ENCODE results near the gene H1-8.

H1-8 gene

DNA sequence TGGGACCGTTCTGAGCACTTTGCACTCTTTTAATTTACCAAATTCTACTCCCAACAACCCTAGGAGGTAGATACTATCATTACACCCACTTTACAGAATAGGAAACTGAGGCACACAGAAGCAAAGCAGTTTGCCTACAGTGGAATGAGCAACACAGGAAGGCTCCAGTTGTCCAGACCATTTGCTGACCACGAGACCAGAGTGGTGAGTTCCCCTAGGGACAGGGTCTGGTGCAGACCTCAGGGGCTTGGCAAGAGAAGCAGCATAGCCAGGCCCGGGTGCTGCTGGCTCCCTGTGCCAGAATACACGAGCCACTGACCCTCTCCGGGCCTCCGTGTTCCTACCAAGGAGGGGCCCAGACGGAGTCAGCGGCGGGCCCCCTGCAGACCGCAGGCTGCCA is 37.0 kb downstream of the H1-8 start:
- no peak overlapping the region for H3K18ac ChIP-seq (ENCODE audit: low read length)
- no peak overlapping the region for H4K5ac ChIP-seq (ENCODE audit: low read length)
- no peak overlapping the region for H2AK5ac ChIP-seq (ENCODE audit: low read length)
- no peaks in the 10 kb centered on the region for H3K79me1 ChIP-seq (ENCODE audit: low read length)
- no peaks in the 10 kb centered on the region for H3K79me2 ChIP-seq (ENCODE audit: control insufficient read depth, insufficient read depth, low read length)
- no peak overlapping the region for H3K9ac ChIP-seq (ENCODE audit: low read length)
- H3K4me2 ChIP-seq (ENCODE audit: low read length), result no peak overlapping the region
- no peak overlapping the region for H3K23ac ChIP-seq (ENCODE audit: low read length)
- no peak overlapping the region for H2BK5ac ChIP-seq (ENCODE audit: low read length)
- H3K27me3 ChIP-seq (ENCODE audit: insufficient read depth, low read length, poor library complexity), result no peaks in the 10 kb centered on the region
- WGBS (ENCODE audit: extremely low coverage, insufficient coverage, low lambda C conversion rate), result no CpG with 5 or more reads among the region's 10 CpGs
- no peak overlapping the region for H2BK120ac ChIP-seq (ENCODE audit: low read depth, low read length)
- H3K56ac ChIP-seq (ENCODE audit: low read length), result no peak overlapping the region
- DNase-seq, result no peak
- no peak overlapping the region for H3K27ac ChIP-seq (ENCODE audit: low read depth, low read length)
- H3K4ac ChIP-seq (ENCODE audit: low read depth, low read length), result no peak overlapping the region
- peaks cover 6% of the 10 kb centered on the region for H3K36me3 ChIP-seq (ENCODE audit: control insufficient read depth, insufficient read depth, low read length)
- H2BK15ac ChIP-seq (replicated peaks; ENCODE audit: low read depth), result no peak overlapping the region
- H3K4me3 ChIP-seq (ENCODE audit: low read length), result no peak overlapping the region
- no peaks in the 10 kb centered on the region for H3K4me1 ChIP-seq (ENCODE audit: control insufficient read depth, low read depth, low read length)
- H4K8ac ChIP-seq (ENCODE audit: low read depth, low read length), result no peak overlapping the region

DNA sequence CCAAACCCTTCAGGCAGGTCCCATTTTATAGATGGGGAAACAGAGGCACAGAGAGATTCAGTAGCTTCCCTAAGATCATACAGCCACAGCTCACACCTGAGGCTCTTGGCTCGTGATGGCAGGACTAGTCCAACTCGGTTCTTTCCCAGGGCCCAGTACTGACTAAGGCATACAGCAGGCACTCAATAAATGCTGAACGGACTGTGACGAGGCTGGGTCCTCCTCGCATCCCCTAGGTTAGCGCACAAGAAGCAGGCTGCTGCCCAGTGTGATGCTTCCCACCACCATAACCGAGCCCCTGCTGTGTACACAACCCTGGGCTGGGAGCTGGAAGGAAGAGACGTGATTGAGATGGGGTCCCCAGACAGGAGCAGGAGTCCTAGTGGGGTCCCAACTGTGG is 38.6 kb downstream of the H1-8 start:
- no peak overlapping the region for H2BK15ac ChIP-seq (replicated peaks; ENCODE audit: low read depth)
- no peak overlapping the region for H2BK120ac ChIP-seq (ENCODE audit: low read depth, low read length)
- H3K36me3 ChIP-seq (ENCODE audit: control insufficient read depth, insufficient read depth, low read length), result peaks cover 5% of the 10 kb centered on the region
- H3K4me3 ChIP-seq (ENCODE audit: low read length), result no peak overlapping the region
- H3K23ac ChIP-seq (ENCODE audit: low read length), result no peak overlapping the region
- H3K27me3 ChIP-seq (ENCODE audit: insufficient read depth, low read length, poor library complexity), result no peaks in the 10 kb centered on the region
- no peak overlapping the region for H3K4me2 ChIP-seq (ENCODE audit: low read length)
- no peaks in the 10 kb centered on the region for H3K79me2 ChIP-seq (ENCODE audit: control insufficient read depth, insufficient read depth, low read length)
- no peak overlapping the region for H4K5ac ChIP-seq (ENCODE audit: low read length)
- no peaks in the 10 kb centered on the region for H3K79me1 ChIP-seq (ENCODE audit: low read length)
- no peak for DNase-seq
- H3K4ac ChIP-seq (ENCODE audit: low read depth, low read length), result no peak overlapping the region
- H2BK5ac ChIP-seq (ENCODE audit: low read length), result no peak overlapping the region
- H2AK5ac ChIP-seq (ENCODE audit: low read length), result no peak overlapping the region
- WGBS (ENCODE audit: extremely low coverage, insufficient coverage, low lambda C conversion rate), result no CpG with 5 or more reads among the region's 8 CpGs
- H3K4me1 ChIP-seq (ENCODE audit: control insufficient read depth, low read depth, low read length), result no peaks in the 10 kb centered on the region
- H3K56ac ChIP-seq (ENCODE audit: low read length), result no peak overlapping the region
- no peak overlapping the region for H3K27ac ChIP-seq (ENCODE audit: low read depth, low read length)
- no peak overlapping the region for H3K18ac ChIP-seq (ENCODE audit: low read length)
- H3K9ac ChIP-seq (ENCODE audit: low read length), result no peak overlapping the region
- no peak overlapping the region for H4K8ac ChIP-seq (ENCODE audit: low read depth, low read length)

DNA sequence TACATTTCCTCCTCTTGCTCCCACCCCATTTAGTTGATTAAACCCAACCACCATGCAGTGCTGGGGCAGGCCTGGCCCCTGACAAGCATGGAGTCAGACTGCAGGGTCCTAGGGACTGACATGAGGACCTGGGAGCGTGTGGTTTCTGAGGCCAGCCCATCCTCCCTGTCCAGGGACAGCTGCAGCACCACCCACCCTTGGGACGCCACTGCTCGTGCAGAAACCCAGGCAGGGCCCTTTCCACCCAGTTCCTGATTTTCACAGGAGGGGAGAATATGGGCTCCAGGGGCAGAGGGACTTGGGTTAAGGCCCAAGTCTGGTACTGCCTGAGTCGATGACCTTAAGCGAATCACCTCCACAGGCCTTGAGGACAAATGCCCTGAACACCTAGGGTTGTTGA is 39.8 kb downstream of the H1-8 start:
- no peak overlapping the region for H2BK120ac ChIP-seq (ENCODE audit: low read depth, low read length)
- no peak overlapping the region for H2BK5ac ChIP-seq (ENCODE audit: low read length)
- H3K27ac ChIP-seq (ENCODE audit: low read depth, low read length), result no peak overlapping the region
- no peaks in the 10 kb centered on the region for H3K4me1 ChIP-seq (ENCODE audit: control insufficient read depth, low read depth, low read length)
- H3K4me2 ChIP-seq (ENCODE audit: low read length), result no peak overlapping the region
- no peaks in the 10 kb centered on the region for H3K79me1 ChIP-seq (ENCODE audit: low read length)
- no CpG with 5 or more reads among the region's 5 CpGs for WGBS (ENCODE audit: extremely low coverage, insufficient coverage, low lambda C conversion rate)
- H2AK5ac ChIP-seq (ENCODE audit: low read length), result no peak overlapping the region
- no peaks in the 10 kb centered on the region for H3K79me2 ChIP-seq (ENCODE audit: control insufficient read depth, insufficient read depth, low read length)
- H4K5ac ChIP-seq (ENCODE audit: low read length), result no peak overlapping the region
- H3K23ac ChIP-seq (ENCODE audit: low read length), result no peak overlapping the region
- no peak overlapping the region for H3K18ac ChIP-seq (ENCODE audit: low read length)
- H2BK15ac ChIP-seq (replicated peaks; ENCODE audit: low read depth), result no peak overlapping the region
- H3K27me3 ChIP-seq (ENCODE audit: insufficient read depth, low read length, poor library complexity), result no peaks in the 10 kb centered on the region
- no peak overlapping the region for H3K4ac ChIP-seq (ENCODE audit: low read depth, low read length)
- no peak overlapping the region for H4K8ac ChIP-seq (ENCODE audit: low read depth, low read length)
- no peak overlapping the region for H3K4me3 ChIP-seq (ENCODE audit: low read length)
- peaks cover 5% of the 10 kb centered on the region for H3K36me3 ChIP-seq (ENCODE audit: control insufficient read depth, insufficient read depth, low read length)
- H3K9ac ChIP-seq (ENCODE audit: low read length), result no peak overlapping the region
- no peak for DNase-seq
- H3K56ac ChIP-seq (ENCODE audit: low read length), result no peak overlapping the region

DNA sequence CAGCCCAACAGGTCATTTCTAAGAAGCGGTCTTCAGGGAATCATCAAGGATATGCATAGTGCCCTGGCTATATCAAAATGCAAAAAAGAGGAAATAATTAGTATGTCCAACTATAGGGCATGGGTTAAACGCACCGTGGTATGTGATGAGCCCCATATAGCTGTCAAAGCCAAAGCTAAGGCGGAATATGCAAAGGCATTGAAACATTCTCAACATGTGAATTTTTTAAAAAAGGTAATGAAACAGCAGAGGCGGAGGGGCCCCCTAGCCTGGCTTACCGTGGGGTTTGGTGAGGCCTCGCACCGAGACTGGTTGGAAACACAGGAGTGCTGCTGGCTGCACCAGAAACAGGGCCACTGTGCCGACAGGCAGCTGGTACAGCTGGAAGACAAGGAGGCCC is 40.3 kb downstream of the H1-8 start:
- H3K9ac ChIP-seq (ENCODE audit: low read length), result no peak overlapping the region
- H3K4me1 ChIP-seq (ENCODE audit: control insufficient read depth, low read depth, low read length), result no peaks in the 10 kb centered on the region
- H3K4me2 ChIP-seq (ENCODE audit: low read length), result no peak overlapping the region

DNA sequence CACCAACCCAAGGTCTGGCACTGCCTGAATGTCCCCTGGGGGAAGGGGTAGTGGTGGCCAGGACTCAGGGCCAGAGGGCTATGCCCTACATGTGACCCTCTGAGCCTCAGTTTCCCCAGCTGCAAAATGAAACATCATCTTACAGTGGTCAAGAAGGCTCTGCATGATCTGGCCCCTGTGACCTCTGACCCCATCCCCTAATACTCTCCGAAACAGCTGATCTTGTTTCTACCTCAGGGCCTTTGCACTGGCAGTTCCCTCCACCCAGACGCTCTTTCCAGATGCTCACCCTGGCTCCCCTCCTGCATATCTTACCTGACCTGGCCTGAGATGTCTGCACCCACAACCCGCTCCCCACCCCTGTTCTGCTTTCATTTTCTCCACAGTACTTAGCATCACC is 41.7 kb downstream of the H1-8 start:
- H3K56ac ChIP-seq (ENCODE audit: low read length), result no peak overlapping the region
- H3K23ac ChIP-seq (ENCODE audit: low read length), result no peak overlapping the region
- H3K18ac ChIP-seq (ENCODE audit: low read length), result no peak overlapping the region
- no peak overlapping the region for H3K4ac ChIP-seq (ENCODE audit: low read depth, low read length)
- no peaks in the 10 kb centered on the region for H3K79me1 ChIP-seq (ENCODE audit: low read length)
- H2BK15ac ChIP-seq (replicated peaks; ENCODE audit: low read depth), result no peak overlapping the region
- H2BK120ac ChIP-seq (ENCODE audit: low read depth, low read length), result no peak overlapping the region
- no peak overlapping the region for H3K4me3 ChIP-seq (ENCODE audit: low read length)
- H4K5ac ChIP-seq (ENCODE audit: low read length), result no peak overlapping the region
- DNase-seq, result no peak
- WGBS (ENCODE audit: extremely low coverage, insufficient coverage, low lambda C conversion rate), result no CpG with 5 or more reads among the region's 3 CpGs
- no peak overlapping the region for H4K8ac ChIP-seq (ENCODE audit: low read depth, low read length)
- no peaks in the 10 kb centered on the region for H3K79me2 ChIP-seq (ENCODE audit: control insufficient read depth, insufficient read depth, low read length)
- no peak overlapping the region for H2AK5ac ChIP-seq (ENCODE audit: low read length)
- peaks cover 3% of the 10 kb centered on the region for H3K36me3 ChIP-seq (ENCODE audit: control insufficient read depth, insufficient read depth, low read length)
- no peak overlapping the region for H2BK5ac ChIP-seq (ENCODE audit: low read length)
- H3K27ac ChIP-seq (ENCODE audit: low read depth, low read length), result no peak overlapping the region
- H3K4me2 ChIP-seq (ENCODE audit: low read length), result no peak overlapping the region
- H3K27me3 ChIP-seq (ENCODE audit: insufficient read depth, low read length, poor library complexity), result no peaks in the 10 kb centered on the region
- H3K9ac ChIP-seq (ENCODE audit: low read length), result no peak overlapping the region
- no peaks in the 10 kb centered on the region for H3K4me1 ChIP-seq (ENCODE audit: control insufficient read depth, low read depth, low read length)

More for the DNA sequence above, 40.3 kb downstream of the H1-8 start:
- no peak overlapping the region for H4K5ac ChIP-seq (ENCODE audit: low read length)
- no peak overlapping the region for H3K56ac ChIP-seq (ENCODE audit: low read length)
- DNase-seq, result no peak
- H3K4me3 ChIP-seq (ENCODE audit: low read length), result no peak overlapping the region
- peaks cover 3% of the 10 kb centered on the region for H3K36me3 ChIP-seq (ENCODE audit: control insufficient read depth, insufficient read depth, low read length)
- no peaks in the 10 kb centered on the region for H3K27me3 ChIP-seq (ENCODE audit: insufficient read depth, low read length, poor library complexity)
- no peaks in the 10 kb centered on the region for H3K79me2 ChIP-seq (ENCODE audit: control insufficient read depth, insufficient read depth, low read length)
- no peak overlapping the region for H2BK5ac ChIP-seq (ENCODE audit: low read length)
- no peak overlapping the region for H3K27ac ChIP-seq (ENCODE audit: low read depth, low read length)
- H4K8ac ChIP-seq (ENCODE audit: low read depth, low read length), result no peak overlapping the region
- H2BK15ac ChIP-seq (replicated peaks; ENCODE audit: low read depth), result no peak overlapping the region
- H2AK5ac ChIP-seq (ENCODE audit: low read length), result no peak overlapping the region
- H2BK120ac ChIP-seq (ENCODE audit: low read depth, low read length), result no peak overlapping the region
- no peak overlapping the region for H3K4ac ChIP-seq (ENCODE audit: low read depth, low read length)
- H3K23ac ChIP-seq (ENCODE audit: low read length), result no peak overlapping the region
- H3K79me1 ChIP-seq (ENCODE audit: low read length), result no peaks in the 10 kb centered on the region
- no CpG with 5 or more reads among the region's 9 CpGs for WGBS (ENCODE audit: extremely low coverage, insufficient coverage, low lambda C conversion rate)
- no peak overlapping the region for H3K18ac ChIP-seq (ENCODE audit: low read length)

DNA sequence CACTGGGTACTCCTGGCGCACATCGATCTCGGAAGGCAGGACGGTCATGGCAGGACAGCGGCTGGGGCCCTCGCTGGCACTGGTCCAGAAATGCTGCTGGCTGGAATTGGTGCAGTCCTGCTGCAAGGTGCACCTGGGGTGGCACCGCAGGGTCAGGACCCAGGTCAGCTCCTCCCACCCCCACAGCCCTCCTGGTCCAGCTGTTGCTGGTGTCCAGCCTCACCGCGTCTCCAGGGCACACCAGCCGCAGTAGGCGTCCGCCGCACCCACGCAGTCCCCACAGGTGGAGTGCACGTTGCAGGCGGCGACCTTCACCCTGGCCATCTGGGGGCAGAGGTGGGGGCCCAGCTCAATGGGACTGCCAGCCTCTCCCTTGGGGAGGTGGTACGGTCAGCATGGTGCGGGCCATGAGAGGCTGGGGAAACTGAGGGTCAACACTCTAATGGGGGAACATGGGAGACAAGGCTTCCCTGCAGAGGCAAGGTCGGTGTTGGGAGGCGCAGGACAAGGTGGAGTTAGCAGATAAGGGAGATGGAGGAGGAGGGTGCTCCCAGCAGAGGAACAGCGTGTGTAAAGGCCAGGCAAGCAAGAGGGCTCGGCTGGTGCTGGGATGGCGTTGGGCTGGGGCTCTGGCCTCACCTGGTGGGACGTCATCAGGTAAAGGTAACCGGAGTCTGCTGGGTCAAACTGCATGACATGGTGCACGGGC is 43.1 kb downstream of the H1-8 start:
- WGBS (ENCODE audit: extremely low coverage, insufficient coverage, low lambda C conversion rate), result no CpG with 5 or more reads among the region's 27 CpGs

More for the DNA sequence above, 43.1 kb downstream of the H1-8 start:
- H4K5ac ChIP-seq (ENCODE audit: low read length), result no peak overlapping the region
- H3K36me3 ChIP-seq (ENCODE audit: control insufficient read depth, insufficient read depth, low read length), result peaks cover 3% of the 10 kb centered on the region
- peaks cover 8% of the 10 kb centered on the region for H3K79me1 ChIP-seq (ENCODE audit: low read length)
- no peak overlapping the region for H3K4me3 ChIP-seq (ENCODE audit: low read length)
- H3K27me3 ChIP-seq (ENCODE audit: insufficient read depth, low read length, poor library complexity), result no peaks in the 10 kb centered on the region
- no peak overlapping the region for H2BK120ac ChIP-seq (ENCODE audit: low read depth, low read length)
- H3K27ac ChIP-seq (ENCODE audit: low read depth, low read length), result no peak overlapping the region
- H2AK5ac ChIP-seq (ENCODE audit: low read length), result no peak overlapping the region
- no peak overlapping the region for H3K23ac ChIP-seq (ENCODE audit: low read length)
- no peak overlapping the region for H2BK15ac ChIP-seq (replicated peaks; ENCODE audit: low read depth)
- no peak overlapping the region for H3K18ac ChIP-seq (ENCODE audit: low read length)
- H2BK5ac ChIP-seq (ENCODE audit: low read length), result no peak overlapping the region
- H3K79me2 ChIP-seq (ENCODE audit: control insufficient read depth, insufficient read depth, low read length), result peaks cover 13% of the 10 kb centered on the region
- H3K4ac ChIP-seq (ENCODE audit: low read depth, low read length), result no peak overlapping the region
- H3K56ac ChIP-seq (ENCODE audit: low read length), result no peak overlapping the region
- H3K4me1 ChIP-seq (ENCODE audit: control insufficient read depth, low read depth, low read length), result no peaks in the 10 kb centered on the region
- DNase-seq, result no peak
- no peak overlapping the region for H4K8ac ChIP-seq (ENCODE audit: low read depth, low read length)
- H3K4me2 ChIP-seq (ENCODE audit: low read length), result no peak overlapping the region
- H3K9ac ChIP-seq (ENCODE audit: low read length), result no peak overlapping the region
